GM21619 (cell line): ENCODE data around the gene CNTN4.
"Not testable (repeated sequence)": the region's sequence is repeated elsewhere in the genome, so short reads cannot be mapped to it uniquely, and the experiment has no call there.

Experiments used
- ATAC-seq: cut with Tn5 transposase; IDR thresholded peaks from one replicate; pipeline ENCODE4 v1.9.1; 2021; ENCODE audit not compliant: unreplicated experiment

Gene CNTN4

DNA sequence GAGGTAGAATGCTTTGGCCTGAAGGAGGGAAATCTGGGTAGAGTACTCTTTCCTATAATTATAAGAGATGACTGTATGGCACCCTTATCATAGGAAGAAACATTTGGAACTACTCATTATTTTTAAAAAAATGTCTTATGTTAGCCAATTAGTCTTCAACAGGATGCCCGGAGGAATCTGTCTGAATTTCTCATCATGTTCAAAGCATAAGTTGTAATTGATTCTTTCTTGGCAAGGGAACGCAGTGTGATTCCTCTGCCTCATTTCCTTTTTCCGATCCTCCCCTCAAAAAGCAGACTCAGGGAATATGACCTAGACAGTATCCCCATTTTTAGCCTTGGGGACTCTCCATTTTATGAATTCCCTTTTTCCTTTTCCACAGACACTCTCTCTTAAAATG, 846.5 kb downstream of the CNTN4 start:
- no peak for ATAC-seq

DNA sequence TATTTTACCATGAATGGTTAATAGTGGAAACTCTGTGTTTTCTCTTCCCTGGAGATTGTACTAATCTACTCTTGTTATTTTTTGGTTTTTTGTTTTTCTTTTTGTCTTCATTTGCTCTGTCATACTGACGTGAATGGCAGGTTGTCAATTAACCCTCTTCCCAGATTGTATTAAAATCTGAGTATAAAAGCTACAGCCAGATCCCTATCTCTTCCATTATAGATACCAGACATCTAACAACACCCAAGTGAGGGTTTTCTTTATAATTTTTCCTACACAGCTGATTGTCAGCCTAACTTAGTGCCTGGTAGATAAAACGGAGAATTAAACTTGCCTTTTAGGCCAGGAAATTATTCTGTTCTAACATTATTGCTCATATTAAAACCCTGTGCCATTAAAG, 848.9 kb downstream of the CNTN4 start:
- no peak for ATAC-seq

DNA sequence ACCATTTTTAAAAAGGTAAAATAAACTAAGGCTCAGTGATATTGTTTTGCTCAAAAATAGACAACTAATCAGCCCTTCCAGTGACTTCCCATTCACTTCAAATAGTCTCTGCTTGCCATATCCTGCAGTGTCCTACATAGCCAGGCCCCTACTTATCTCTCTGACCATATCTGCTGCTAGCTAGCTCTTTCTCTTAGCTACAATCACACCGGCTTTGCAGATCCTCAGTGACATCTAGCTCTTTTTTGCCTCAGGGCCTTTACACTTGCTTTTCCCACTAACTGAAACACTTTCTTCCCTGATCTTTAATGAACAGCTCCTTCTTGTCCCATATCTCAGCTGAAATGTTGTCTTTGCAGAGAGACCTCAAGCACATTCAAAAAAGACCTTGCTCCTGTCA, 850.2 kb downstream of the CNTN4 start:
- ATAC-seq, result no peak

DNA sequence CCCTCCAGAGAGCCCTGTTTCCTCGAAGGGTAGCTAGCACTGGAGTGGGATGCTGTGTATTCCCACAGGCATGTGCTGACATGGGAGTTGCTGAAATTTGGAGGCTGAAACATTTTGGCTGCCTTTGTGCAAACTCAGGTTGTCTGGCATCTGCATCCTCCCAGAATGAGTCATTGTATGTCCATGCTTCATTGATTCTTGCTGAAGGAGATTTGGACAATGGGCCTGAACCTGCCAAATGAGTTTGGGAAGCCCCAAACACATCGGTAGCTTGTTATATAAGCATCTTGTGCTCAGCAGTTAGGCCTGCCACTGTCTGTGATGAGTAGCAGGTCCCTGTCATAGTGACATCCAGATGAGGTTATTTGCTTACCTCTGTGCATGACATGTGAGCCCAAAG, 851.5 kb downstream of the CNTN4 start:
- no peak for ATAC-seq

DNA sequence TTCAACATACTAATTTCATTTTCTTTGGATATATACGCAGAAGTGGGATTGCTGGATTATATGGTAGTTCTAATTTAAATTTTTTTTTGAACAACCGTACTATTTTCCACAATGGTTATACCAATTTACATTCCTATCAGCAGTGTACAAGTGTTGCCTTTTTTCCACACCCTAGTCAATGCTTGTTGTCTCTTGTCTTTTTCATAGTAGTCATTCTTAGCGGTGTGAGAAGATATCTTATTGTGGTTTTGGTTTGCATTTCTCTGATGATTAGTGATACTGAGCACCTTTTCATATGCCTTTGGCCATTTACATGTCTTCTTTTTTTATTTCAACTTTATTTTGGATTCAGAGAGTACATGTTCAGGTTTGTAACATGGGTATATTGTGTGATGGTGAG, 858.4 kb downstream of the CNTN4 start:
- no peak for ATAC-seq

DNA sequence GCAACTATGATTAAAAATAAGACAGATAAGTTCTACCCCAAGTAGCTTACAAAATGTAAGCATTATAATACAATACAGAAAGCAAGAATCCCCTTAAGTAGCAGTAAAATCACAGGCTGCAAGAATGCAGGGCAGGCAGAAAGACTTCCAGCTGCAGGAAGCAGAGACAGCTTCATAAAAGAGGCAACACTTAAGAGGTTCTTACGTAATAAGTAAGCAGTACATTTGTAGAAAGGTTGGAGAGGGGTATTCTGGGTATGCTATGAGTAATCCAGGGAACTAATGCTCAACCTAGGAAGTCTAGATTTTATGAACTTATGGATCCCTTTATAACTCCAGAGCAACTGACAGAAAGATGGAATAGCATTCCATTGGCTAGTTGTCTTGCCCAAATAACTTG, 859.9 kb downstream of the CNTN4 start:
- no peak for ATAC-seq

DNA sequence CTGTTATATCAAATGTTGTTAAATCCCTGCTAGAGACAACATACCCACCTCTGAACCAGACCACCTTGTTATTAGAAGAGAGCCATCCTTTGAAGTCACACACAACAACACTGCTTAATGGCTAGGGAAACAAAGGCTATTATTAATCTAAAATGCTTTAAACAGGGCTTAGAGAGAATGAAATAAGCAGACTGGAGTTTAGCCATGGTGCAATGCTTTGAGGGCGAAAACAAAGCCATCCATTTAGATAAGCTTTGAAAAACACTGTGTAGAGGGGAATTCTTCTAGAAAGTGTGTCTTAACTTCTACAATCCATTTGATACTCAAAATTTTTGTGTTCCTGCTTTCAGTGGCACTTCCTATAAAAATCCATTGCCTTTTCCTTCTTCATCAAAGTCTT, 862.9 kb downstream of the CNTN4 start:
- no peak for ATAC-seq

DNA sequence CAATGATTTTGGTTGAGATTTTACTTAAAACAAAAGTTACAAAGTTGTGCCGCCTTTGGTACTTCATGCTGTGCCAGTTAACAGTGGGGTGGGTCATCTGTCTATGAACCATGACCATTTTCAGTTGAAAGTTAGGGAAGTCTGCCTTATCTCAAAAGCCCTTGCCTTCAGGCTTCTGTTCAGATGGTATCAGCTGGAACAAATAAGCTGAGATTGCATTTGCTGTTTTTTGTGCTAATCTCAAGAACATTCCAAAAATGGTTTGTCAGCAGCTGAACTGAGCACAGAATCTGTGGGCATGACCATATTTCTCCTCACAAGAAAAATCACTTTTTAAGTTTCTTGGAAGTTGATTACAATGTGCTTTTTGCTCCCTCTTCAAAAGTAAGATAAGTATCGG, 869.2 kb downstream of the CNTN4 start:
- ATAC-seq, result no peak

DNA sequence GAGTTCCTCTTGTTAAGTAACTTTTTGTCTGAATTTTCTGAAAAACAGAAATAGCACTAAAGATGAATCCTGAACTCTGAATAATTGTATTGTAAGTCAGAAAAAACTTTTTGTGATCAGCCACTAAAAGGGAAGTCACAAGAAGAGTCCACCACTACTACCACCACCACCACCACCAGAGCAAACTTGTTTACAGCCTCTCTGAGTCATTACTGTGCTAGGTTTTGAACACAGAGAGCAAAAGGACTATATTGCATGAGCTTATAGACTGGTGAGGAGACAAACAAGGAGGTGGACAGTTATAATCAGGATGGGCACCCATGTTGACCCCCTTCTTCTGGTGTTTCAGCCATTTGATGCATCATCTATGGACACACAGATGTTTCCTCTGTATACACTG, 869.8 kb downstream of the CNTN4 start:
- no peak for ATAC-seq

DNA sequence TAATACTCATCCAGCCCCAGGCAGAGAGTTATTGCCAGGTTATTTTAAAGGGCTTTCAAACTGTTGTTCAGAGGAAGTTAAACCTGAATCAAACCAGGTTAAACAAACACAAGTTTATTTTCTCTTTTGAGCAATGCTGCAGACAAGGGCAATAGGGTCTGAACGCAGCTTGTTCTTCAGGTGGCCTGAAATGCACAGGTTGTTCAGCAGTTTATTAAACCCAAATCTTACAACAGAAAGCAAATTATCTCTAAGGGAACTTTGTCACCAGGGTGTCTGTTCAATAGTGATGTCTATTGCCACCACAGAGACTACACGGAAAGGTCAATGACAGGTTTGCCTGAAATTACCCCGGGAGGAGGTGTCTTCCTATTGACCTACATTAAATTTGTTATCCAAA, 877.5 kb downstream of the CNTN4 start:
- no peak for ATAC-seq

DNA sequence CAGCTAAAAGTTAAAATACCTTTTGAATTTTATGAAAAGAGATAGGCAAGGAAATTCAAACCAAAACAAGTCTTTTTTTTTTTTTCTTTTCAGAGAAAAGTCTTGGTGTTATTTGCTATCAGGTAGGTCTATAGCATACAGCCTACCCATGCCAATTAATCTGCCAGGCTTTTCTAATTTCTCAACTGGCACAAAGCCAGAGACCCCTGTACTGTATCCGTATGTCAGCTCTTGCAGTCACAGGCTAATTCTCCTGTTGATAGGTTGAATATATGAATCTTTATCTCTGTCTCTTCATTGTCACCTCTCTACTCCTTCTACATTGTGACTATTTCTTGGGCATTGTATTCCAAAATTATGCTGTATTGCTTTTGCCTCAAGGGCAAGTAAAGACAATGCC, 878.1 kb downstream of the CNTN4 start:
- no peak for ATAC-seq

DNA sequence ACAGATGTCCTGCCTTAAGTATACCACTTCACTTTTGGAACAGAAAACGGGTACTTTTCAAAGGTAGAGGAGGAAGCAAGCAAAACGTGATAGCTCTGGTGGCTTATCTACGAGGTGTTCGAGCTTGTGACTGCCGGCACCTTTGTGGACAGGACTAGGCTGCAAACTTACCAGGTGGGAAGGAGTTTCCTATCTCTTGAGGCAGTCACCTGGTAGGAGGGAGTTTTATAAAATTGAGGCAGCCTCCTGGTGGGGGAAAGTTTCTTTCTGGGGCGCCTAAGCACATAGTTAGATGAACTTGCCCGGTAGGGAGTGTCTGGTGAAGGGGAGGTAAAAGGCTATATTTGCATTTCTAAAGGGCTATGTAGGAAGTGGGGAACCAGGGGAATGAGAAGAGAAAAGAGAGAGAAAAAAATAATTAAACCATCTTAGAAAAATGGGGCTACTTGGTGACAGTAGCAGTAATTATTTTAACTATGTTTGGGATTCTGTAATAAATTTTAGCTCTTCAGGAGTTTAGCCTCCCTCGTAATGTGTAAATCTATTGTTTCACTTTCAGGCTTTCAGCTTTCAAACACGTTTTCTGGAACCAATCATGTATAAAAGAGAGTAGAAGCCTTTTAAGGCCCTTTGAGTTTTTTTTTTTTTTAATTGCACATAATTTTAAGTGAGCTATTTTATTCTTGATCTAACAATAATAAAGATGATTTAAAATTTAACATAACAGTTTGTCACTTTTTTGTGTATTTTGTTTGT, 880.5 kb downstream of the CNTN4 start:
- no peak for ATAC-seq

DNA sequence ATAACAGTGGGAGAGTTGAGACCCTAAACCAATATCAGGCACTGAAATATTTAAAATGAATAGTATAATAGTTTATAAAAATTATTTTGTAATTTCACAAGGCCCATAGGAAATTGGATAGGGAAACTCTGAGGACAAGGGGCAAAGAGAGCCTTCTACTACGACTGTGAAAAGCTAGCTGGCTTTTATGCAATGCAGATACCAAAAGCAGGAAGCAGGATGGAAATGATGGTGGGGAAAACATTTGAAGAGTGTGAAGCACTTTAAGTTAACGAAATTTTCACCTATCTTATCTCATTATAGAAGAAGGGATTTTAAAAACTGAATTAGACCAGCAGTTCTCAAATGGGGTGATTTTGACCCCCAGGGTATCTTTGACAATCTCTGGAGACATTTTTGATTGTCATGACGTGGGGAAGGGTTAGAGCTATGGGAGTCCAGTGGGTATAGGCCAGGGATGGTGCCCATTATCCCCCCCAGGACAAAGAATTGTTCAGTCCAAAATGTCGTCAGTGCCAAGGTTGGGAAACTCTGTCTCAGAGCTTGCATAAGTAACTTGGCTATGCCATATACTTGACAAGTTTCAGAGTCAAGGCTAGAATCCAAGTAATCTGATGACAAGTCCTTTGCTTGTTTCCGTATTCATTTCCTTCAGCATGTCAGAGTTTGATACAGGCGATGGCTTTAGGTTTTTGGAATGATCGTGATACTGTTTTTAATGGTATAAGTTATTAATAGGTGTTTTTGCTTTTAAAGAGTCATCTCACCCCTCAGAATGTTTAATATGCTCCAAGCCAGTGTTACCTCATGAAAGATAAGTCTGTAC, 885.6 kb downstream of the CNTN4 start:
- ATAC-seq, result no peak

DNA sequence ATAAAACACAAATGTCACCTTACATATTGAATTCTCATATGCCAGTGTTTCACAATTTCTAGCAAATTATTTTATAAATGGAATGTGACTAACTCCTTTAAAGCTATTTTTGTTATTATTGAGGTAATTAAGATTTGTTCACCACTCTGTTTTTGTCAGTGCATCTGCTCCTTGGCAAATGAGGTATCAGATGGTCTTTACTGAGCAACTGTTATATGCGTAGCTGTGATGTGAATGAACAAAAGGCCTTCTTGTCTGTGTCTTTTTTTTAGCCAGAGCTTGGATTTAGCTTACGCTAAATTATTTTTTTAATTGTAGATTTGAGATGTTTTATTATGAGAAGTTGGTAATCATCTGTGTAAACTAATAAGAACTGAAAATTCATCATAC, 886.2 kb downstream of the CNTN4 start:
- no peak for ATAC-seq

DNA sequence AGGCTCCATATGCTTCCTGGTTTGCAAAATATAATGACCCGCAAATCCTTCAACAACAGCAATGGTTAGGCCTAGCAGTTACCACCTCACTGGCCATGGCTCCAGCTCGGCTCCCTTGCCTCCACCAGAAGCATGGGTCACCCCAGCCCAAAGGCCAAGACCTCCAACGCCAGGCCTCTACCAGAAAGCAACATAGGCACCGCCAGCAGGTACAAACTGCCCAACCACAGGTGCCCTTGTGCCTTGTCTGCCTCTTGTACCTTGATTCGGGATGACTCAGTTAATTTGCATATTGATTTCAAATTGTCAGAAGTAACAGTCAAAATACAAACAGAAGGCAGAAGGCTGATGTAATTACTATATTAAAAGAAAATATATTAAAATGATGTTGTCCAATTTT, 886.8 kb downstream of the CNTN4 start:
- ATAC-seq, result no peak

DNA sequence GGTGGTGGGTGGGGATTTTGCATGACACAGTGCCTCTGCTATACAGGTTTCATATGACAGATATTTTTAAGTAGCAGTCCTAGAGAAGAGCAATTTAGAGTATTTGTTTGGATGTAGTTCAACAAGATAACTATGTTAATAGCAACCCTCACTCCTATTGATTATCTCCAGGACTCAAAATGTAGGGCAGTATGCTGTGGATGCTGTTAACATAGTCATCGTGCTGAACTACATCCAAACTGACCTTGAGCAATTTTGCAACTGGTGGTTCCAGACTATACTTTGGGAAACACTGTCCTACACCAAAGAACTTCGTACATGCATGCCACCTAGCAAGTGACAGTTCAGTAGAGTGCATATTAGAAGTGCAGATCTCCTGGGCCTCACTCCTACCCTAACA, 893.9 kb downstream of the CNTN4 start:
- ATAC-seq, result no peak

DNA sequence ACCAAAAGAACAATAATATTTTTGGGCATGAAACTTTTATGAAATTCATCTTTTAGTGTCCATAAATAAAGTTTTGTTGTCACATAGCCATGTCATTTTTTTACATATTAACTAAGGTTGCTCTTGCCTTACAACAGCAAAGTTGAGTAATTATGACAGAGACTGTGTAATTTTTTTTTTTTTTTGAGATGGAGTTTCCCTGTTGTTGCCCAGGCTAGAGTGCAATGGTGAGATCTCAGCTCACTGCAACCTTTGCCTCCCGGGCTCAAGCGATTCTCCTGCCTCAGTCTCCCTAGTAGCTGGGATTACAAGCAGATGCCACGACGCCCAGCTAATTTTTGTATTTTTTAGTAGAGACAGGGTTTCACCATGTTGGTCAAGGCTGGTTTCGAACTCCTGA, 894.5 kb downstream of the CNTN4 start:
- ATAC-seq, result not testable (repeated sequence)

DNA sequence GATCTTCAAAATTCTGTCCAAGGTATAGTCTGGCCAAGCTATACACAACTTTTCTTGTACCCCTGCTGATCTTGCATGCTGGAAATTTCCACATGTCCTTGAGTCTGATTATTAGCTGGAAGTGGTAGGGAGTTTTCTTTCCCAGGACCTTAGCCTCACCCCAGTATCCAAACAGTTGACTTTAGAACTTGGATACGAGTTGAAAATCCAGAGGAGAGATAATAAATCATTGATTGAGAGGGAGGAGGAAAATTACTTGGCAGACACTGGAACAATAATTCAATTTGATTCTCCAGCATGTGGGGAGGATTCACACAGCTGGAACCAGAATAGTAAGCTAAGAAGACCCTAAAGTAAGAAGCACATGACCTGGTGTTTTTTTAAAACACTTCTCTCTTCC, 895.1 kb downstream of the CNTN4 start:
- ATAC-seq, result no peak

DNA sequence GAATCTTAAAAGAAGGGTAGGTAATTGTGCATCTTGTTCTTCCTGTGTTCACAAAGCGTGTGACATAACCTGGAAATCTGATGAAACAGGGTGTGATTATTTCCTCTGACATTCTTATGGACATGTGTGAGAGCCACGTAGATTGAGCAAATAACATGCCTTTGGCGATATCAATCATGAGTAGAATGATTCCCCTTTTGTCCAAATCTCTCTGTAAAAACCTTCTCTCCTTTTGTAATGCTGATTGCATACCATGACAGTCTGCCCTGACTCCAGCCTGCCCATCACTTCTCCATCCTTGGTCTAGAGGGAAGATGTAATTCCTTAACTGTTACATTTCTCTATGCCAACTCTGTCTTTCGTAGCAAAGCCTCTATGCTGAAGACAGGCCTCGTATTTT, 896.5 kb downstream of the CNTN4 start:
- no peak for ATAC-seq

DNA sequence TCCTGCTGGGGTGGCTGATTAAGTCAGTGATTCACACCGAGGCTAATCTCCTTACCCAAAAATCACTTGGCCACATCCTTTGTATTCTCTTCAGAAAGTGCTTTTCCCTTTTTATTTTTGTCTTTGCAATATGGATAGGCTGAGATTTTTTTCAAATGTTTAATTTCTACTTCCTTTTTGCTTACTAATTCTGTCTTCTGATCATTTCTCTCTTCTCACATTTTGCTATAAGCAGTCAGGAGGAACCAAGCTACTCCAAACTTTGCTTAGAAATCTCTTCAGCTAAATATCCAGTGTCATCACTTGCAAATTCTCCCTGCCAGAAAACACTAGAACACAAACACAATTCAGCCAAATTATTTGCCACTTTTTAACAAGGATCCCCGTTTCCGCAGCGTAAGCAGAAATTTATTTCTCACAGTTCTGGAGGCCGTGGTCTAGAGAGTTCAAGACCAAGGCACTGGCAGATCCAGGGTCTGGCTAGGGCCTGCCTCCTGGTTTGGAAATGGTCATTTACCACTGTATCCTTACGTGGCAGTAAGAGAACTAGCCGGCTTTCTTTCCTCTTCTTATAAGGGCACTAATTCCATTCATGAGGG, 906.6 kb downstream of the CNTN4 start:
- ATAC-seq, result no peak

DNA sequence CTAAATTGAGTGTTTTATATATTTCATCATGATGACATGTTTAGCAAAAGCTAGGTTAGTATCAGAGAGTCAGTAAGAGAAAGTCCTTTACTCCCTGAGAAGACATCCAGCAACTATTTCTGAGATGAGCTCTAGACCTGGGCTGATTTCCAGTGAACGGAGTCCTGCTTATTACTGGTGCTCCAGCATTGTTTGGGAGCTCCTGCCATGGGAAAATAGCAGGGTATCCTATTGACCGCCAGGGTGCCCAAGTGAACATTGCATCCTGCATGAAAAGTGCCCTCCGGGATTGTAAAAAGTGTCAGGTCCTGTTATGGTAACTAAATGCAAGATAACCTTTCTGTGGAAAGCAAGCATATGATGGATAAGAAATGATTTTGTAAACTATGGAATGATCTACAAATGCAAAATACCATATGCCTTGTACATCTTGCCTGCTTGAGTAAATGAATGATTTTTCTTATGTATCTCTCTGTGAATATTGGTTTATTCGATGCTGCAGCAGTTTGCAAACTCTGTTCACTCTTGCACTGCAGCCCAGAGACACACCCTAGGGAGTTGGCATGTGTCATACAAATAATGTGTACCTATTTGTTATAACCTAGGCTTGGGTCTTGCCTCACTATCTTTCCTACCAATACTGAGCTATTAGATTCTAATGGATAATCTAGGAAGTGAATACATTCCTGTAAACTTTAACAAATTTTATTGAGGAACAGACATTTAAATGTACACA, 914.8 kb downstream of the CNTN4 start:
- no peak for ATAC-seq
